SH-SY5Y (cell line): ENCODE results near the gene IL20RB.

Experiments
- GATA2 ChIP-seq: IDR thresholded peaks from 2 replicates; pipeline ENCODE4 v1.6.1; 2011; ENCODE audit warnings: mild to moderate bottlenecking, low read depth, low read length
- GATA3 ChIP-seq: IDR thresholded peaks from 2 replicates; pipeline ENCODE4 v1.6.1; 2011; ENCODE audit warnings: low read depth, mild to moderate bottlenecking, low read length, moderate library complexity

GRCh38 chr3:136910697-136911096 lies 47.1 kb upstream of the IL20RB start:
- TF ChIP-seq GATA2 (no peak), GATA3 (no peak)
